ENCODE results near the gene GCH1. TPM values are rescaled to one million over a fixed set of nuclear protein-coding genes. Genes with fewer than 3 reads are reported as not detected.

Gene GCH1
- total RNA-seq, 1 experiment from 2014 or later, result 11.5 TPM

- no peak for DNase-seq (ENCODE audit: low spot score)
These were observed 35.6 kb downstream of the GCH1 start for GRCh38 chr14:54867011-54867410.

GRCh38 chr14:54866588-54866987 lies 36.0 kb downstream of the GCH1 start:
- no peak for DNase-seq (ENCODE audit: low spot score)

GRCh38 chr14:54864526-54864925 lies 38.1 kb downstream of the GCH1 start:
- DNase-seq (ENCODE audit: low spot score), result no peak

GRCh38 chr14:54857830-54858269 lies 44.8 kb downstream of the GCH1 start:
- no peak for DNase-seq (ENCODE audit: low spot score)

- no peak for DNase-seq (ENCODE audit: low spot score)
These were observed 46.5 kb downstream of the GCH1 start for GRCh38 chr14:54856152-54856551.

DNA sequence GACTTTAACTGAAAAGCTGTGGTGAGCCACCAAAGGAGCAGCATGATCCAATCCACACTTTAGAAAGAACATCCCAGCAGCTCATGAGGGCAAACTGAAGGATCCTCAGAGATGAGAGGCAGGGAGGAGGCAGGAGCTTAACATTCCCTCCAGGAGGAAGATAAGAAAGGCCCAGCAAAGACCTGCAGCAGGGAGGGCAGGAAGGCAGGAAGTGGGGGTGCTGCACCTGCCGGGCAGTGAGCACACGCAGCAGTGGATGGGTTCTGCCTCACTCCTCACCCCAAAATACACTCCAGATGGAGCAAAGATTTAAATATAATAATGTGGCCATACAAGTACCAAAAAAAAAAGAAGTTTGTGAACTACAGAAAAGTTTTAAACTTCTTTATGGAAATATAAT lies 48.4 kb downstream of the GCH1 start:
- no peak for DNase-seq (ENCODE audit: low spot score)

DNA sequence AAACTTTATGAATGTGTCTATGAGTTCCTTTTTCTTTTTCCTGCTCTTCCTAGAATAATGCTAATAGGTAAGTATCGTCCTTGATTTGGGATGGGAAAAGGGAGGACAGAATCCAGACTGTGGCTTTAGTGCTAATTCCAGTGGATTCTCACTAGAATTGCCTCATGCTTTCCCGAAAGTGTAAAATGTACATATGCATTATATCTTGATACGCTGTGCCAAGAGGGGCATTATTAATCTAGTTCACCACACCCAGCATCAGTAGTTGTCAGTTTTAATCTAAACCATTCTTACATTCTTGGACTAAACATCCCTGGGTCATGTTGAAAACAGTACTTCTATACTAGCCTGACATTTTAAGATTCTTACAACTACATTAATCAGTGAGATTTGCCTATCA lies 49.3 kb downstream of the GCH1 start:
- DNase-seq (ENCODE audit: low spot score), result no peak

- DNase-seq (ENCODE audit: low spot score), result no peak
These were observed 50.4 kb downstream of the GCH1 start for GRCh38 chr14:54852215-54852614.

GRCh38 chr14:54848910-54849309 lies 53.7 kb downstream of the GCH1 start:
- DNase-seq (ENCODE audit: low spot score), result no peak

DNA sequence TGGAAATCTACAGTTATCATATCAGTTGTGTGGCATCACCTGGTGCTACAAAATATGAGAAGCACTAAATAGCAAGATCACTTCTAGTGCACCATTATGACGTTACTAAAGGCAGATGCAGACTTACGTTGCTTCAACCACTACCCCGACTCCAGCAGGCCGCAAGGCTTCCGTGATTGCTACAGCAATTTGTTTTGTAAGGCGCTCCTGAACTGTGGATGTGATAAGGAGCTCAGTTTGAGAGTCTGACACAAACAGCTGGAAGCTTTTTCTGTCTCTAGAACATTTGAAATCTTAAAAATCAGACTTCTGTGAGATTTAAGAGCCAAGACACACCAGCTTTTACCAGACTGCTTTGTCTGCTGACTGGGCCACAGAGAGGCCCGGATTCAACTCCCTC lies 57.0 kb downstream of the GCH1 start:
- no peak for DNase-seq (ENCODE audit: low spot score)

DNA sequence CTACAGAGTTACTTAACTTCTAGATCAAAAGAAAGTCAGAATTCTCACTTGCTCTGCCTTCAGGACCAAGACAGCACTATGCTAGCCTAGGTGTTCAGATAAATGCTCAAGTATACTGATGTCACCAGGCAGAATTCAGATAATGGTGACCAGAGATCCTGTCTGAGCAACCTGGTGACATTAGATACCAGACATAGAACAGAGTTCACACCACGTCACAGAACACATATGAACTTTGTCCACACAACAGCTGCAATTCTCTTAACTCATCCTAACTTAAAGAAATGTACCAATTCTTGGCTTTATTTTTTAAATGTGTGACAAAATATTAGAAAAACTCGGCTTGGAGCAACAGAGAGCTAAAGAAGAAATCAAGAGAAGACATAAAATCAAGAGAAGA lies 58.1 kb downstream of the GCH1 start:
- no peak for DNase-seq (ENCODE audit: low spot score)

- no peak for DNase-seq (ENCODE audit: low spot score)
These were observed 61.8 kb downstream of the GCH1 start for GRCh38 chr14:54840798-54841197.

GRCh38 chr14:54840336-54840735 lies 62.3 kb downstream of the GCH1 start:
- DNase-seq (ENCODE audit: low spot score), result no peak

DNA sequence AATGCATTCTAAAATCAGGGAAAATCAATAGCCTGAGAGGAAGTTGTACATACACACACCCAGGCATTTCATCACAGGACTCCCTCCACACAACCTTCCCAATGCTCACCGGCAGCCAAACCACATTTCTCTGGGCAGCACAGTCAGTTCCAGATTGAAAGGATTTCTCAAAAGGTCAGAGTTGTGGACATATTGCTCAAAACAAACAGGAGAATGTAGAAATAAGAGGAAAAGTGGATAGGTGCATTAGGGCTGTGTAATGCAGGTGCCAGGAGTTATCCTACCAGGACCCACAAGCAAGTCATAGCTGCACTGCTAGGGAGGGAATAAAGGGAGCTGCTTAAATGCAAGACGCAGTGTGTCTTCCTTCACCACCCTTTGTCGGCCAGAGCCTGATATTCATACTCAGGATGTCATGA lies 62.9 kb downstream of the GCH1 start:
- DNase-seq (ENCODE audit: low spot score), result no peak

DNA sequence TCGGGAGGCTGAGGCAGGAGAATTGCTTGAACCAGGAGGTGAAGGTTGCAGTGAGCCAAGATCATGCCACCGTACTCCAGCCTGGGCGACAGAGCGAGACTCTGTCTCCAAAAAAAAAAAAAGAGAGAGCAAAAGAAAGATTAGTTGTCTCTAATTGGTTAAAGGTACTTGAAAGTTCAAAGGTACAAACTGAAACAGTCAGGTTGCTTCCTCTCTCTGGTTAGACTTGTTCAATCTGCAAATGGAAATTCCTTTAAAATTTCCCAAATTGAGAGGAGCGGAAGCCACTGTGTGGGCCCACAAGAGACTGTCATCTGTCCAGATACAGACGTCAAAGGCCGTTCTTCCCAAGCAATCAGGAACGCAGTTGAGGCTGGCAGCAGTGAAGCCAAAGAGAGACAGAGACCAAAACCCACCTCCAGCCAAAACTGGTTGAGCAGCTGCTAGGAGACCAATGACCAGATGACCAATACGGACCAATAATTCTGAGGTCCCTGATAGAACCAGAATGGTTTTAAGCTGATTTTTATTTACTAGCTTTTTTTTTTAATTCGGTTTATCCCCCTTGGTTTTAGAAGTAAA lies 63.6 kb downstream of the GCH1 start:
- DNase-seq (ENCODE audit: low spot score), result no peak

DNA sequence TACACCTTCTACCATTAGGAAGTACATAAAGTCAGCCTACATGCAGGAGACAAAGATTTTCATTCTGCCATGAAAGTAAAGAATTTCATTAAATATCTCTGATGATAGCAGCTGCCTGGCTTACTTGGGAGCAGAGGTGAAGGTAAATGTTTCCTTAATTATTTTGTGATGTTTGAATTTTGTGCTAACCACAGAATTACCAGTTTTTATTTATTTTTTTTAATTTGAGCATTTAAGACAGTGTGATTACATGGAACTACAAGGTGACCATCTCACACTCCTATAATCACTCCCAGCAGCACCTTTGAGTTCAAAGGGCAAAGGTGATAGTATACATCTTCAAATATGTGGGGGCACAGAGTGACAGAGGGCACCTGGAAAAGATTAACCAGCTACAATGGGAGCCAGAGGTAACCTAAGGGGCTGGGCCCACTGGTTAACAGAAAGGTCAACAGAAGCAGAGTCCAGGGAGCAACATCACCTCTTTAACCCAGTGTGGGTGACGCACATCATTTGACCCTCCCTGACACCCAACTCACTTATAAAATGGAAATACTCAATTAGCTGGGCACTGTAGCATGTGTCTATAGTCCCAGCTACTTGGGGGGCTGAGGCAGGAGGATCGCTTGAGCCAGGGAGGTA lies 65.0 kb downstream of the GCH1 start:
- no peak for DNase-seq (ENCODE audit: low spot score)

GRCh38 chr14:54836231-54836630 lies 66.4 kb downstream of the GCH1 start:
- no peak for DNase-seq (ENCODE audit: low spot score)

- DNase-seq (ENCODE audit: low spot score), result no peak
These were observed 67.9 kb downstream of the GCH1 start for GRCh38 chr14:54834727-54835126.

DNA sequence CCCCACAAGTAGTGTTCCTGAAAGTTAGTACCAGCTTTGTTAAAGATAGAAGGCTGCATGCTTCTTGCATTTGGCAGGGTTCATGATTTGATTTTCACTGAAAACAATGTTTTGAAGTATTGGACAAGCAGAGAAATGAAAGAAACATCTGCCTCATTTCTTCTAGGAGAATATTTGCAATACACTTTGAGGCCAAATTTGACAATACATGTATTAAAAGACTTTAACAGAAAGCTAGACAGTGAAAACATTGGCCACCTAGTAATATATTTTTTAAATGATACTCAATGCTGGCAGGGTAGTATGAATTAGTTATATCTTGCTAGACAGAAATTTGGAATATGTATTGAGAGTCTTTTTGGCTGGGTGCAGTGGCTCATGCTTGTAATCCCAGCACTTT lies 68.5 kb downstream of the GCH1 start:
- no peak for DNase-seq (ENCODE audit: low spot score)

DNA sequence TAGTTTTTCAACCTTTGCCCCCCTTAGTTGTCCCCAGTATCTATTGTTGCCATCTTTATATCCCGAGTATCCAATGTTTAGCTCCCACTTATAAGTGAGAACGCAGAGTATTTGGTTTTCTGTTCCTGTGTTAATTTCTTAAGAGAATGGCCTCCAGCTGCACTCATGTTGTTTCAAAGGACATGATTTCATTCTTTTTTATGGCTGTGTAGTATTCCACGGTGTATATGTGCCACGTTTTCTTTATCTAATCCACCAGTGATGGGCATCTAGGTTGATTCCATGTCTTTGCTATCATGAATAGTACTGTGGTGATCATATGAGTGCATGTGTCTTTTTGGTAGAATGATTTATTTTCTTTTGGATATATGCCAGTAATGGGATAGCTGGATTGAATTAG lies 72.0 kb downstream of the GCH1 start:
- no peak for DNase-seq (ENCODE audit: low spot score)

DNA sequence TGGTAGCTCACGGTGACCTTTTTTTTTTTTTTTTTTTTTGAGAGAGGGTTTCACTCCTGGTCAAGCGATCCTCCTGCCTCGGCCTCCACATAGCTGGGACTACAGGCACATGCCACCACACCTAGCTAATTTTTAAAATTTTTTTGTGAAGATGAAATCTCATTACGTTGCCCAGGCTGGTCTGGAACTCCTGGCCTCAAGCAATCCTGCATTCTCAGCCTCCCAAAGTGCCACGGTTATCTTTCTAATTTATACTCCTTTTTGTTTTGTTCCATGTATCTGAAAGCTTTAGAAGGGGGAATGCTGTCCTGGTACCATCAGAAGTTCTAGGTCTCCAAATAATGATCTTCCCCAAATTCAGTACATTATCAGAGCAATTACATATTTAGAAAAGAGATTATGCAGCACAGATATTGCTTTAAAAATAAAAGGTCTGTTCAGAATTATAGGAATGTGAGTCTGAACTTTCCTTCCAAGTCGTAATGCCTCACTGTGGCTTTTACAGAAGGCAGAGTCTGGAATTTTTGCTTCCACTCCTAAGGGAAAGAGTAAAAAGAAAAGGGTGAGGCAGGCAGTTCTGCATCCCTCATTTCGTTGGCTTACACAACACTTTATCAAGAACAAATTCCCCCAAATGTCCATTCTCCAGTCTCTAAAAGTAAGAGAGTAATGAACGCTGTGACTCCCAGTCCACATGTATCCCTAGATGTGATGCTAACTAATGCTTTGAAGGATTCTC lies 73.0 kb downstream of the GCH1 start:
- DNase-seq (ENCODE audit: low spot score), result no peak

DNA sequence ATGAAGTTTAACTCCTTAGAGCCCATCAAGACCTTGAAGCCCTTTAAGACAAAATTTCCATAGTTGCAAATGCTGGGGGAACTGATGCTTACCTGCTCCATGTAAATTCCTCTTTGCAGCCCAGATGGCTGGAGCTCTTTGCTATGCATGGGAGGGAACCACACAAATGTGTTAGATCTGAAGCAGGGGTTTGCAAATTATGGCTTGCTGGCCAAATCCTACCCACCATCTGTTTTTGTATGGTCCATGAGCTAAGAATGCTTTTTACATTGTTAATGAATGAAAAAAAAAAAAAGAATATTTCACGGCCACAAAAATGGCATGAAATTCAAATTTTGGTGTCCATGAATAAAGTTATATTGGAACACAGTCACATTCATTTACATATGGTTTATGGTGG lies 74.6 kb downstream of the GCH1 start:
- DNase-seq (ENCODE audit: low spot score), result no peak

Data from HT-29 (cell line).